Measurements from ENCODE around the gene PIGS.

GRCh38 chr17:28537219-28537610 is 34.1 kb downstream of the PIGS start:
- TF ChIP-seq POLR2A (IDR thresholded peaks at IDR 0.05) = no peak
- TF ChIP-seq CTCF (IDR thresholded peaks at IDR 0.05) = no peak
